HG03442 (cell line): ENCODE measurements around the gene CLPTM1L.
A peak's percentile ranks its signal among the peaks of the same experiment; 100 is the strongest.
"Not testable (repeated sequence)": the region's sequence is repeated elsewhere in the genome, so short reads cannot be mapped to it uniquely, and the experiment has no call there.

Source experiments
- ATAC-seq: cut with Tn5 transposase; IDR thresholded peaks from one replicate; pipeline ENCODE4 v1.9.1; 2021; ENCODE audit warnings: mild to moderate bottlenecking, moderate library complexity; ENCODE audit not compliant: unreplicated experiment

Gene CLPTM1L

DNA sequence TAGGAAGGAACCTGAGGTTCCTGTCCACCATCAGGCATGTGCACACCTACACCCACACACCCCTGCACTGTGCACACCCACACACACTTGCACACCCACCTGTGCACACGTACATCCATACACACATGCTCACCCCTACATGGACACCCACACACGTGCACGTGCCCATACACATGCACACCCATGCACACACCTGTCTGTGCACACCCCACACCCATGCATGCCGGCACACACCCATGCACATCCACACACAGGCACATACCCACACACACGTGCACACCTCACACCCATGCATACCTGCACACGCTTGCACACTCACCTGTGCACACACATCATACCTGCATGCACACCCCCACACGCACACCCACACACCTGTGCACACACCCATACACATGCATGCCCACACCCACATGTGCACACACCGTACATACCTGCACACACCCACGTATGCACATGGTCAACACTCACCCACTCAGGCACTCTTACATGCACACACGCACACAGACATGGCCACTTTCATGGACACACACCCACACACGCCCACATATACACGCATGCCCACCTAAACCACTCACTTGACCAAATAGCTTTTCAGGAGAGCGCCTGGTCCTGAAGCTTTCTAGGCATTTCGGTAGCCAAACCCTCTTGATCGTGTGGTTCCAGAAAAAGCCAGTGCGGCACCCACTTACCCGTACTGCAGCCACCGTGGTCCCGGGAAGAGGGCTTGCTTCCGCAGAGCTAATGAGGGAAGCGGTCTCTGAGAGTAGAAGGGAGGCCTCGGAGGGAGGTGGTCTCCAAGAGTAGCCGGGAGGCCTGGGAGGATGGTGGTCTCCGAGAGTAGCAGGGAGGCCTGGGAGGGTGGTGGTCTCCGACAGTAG lies 36.7 kb upstream of the CLPTM1L start:
- no peak for ATAC-seq

DNA sequence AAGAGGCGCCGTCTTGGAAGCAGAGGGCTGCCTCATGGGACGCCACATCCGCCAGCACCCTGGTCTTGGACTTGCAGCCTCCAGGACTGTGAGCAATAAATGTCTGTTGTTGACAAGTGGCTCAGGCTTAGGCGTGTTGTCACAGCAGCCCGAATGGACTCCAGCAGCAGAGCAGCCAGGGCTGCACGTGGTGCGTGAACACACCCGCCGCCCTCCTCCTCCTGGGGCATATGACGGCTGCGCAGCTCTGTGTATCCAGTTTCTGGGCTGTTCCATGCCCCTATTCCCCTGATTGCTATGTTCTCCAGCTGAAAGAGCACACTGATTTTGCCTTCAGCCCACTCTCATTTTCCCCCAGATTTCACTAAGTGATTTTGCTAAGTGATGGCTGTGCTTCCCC lies 36.0 kb upstream of the CLPTM1L start:
- no peak for ATAC-seq

DNA sequence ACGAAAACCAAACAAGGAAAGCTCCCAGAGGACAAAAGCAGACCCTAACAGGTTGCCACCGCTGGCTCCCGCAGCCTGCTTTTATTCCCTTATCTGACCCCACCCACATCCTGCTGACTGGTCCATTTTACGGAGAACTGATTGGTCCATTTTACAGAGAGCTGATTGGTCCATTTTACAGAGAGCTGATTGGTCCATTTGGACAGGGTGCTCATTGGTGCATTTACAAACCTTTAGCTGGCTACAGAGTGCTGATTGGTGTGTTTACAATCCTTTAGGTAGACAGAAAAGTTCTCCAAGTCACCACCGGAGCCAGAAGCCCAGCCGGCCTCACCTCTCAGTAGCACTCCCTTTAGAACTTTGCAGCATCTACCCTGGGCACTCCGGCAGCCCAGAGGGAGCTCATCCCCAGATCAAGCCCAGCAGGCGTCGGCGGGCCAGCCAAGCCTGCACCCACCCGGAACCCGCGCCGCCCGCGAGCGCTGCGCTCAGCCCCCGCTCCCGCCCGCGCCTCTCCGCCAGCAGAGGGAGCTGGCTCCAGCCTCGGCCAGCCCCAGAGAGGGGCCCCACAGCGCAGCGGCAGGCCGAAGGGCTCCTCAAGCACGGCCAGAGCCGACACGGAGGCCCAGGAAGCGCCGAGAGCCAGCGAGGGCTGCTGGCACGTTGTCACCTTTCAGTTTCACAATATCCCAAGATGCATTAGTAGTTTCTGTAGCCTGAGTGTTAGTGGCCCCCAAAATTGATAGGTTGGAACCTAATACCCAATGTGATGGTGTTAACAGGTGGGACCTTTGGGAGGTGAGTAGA lies 35.3 kb upstream of the CLPTM1L start:
- ATAC-seq = peak; percentile 77

DNA sequence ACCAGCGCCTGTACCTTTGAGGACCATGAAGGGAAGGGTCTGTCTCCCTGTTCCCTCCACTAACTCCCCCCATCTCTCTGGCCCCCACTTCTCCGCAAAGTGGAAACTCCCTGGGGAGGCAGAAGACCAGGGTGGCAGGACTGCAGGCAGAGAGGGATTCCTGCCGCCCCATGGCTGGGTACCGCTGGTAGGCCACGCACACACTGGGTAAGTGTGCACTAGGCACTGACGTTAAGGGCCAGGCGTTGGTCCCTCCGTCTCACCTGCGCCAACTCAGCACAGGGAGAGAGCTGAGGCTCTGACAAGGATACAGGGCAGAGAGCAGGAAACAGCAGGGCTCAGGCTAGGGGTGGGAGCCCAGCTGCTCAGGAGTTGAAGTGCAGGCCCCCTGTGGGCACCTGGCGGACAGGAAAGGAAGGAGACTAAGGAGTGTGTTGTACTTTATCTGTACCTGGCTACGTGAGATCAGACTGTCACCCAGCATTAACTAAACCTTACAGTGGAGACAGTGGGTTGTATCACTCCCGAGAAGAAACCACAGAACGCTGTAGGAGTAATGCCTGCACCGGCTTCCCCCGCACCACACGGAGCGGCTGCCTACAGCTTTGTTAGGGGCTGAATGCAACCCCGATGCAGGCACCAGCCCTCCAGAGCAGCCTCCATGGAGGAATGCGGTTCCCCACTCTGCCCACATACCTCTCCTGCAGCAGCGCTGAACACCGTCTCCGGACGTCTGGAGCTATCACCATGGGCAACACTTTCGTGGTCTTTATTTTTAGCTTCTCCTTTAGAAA lies 34.2 kb upstream of the CLPTM1L start:
- no peak for ATAC-seq

DNA sequence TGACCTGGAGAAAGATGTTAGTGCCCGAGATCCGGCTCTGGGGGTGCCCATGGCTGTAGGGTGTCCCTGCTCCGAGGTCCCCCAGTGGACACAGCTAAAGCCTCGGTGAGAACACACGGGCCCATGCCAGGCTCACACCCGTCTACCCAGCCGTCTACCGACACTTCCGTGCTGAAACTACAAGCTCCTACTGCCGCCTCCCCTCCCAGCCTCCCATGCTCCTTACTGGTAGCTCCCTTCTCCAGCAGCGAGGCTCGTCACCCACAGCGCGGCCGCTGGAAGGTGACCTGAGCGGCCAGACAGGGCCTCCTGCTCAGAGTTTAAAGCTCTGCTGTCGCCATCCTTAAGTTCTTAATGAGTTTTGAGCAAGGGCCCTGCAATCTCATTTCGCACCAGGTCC lies 33.2 kb upstream of the CLPTM1L start:
- ATAC-seq = no peak

DNA sequence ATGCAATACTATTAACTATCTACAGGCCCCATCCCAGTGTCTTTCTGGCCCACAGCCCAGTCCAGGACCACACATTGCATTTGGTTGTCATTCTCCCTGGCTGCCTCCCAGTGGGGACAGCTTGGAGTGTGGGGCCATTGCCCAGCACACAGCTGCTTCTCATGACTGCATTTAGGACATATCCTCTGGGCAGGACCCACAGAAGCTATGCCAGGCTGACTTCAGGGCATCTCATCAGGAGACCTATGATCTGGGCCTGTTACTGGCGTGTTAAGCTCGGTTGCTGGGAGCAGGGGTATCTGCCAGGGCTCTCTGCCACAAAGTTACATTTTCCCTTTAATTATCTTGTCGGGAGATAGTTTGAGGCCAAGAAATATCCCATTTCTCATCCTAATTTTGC lies 32.1 kb upstream of the CLPTM1L start:
- ATAC-seq = no peak

DNA sequence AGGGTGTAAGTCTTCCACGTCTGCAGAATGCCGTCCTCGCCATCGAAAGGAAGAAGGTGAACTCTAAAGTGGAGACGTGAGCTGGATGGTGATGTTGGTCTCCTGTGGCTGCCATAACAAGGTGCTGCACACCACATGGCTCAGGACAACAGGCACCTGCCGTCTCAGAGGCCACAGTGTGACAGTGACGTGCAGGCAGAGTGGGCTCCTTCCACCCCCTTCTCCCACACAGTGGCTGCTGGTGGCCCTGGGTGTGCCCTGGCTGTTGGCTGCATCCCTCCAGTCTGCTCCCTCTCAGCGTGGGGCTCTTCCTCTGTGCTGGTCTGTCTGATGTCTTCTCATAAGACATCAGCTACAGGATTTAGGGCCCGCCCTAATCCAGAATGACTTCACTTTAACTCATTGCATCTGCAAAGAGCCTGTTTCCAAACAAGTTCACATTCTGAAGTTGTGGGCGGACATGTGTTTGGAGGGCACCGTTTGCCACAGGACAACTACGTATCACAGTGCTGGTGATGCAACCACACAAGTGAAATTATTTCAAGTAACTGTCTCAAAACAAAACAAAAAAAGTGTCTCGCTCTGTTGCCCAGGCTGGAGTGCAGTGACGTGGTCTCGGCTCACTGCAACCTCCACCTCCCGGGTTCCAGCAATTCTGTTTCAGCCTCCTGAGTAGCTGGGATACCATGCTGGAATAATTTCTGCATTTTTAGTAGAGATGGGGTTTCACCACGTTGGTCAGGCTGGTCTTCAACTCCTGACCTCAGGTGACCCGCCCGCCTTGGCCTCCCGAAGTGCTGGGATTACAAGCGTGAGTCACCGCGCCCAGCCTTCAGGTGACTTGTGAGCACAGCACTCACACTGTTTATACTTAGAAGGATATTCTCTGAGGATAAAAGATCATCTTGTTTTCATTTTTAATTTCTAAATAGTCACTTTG lies 31.2 kb upstream of the CLPTM1L start:
- ATAC-seq = no peak

DNA sequence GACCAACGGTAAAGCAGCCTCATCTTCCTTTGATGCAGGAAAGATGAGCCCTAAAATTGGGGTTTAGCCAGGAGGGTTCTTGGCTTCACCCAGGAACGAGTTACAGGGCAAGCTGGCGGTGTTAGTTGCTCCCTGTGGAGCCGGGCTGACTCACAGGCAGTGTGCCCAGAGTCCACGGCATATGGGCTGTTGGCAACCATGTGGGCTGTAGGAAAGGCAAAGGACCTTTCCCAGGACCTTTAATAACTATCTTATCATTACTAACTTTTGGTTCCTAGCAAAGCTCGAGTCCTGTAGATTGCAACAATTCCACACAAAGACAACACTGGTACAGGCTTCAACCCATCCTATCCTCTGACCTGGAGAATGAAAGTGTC lies 29.8 kb upstream of the CLPTM1L start:
- ATAC-seq = no peak

DNA sequence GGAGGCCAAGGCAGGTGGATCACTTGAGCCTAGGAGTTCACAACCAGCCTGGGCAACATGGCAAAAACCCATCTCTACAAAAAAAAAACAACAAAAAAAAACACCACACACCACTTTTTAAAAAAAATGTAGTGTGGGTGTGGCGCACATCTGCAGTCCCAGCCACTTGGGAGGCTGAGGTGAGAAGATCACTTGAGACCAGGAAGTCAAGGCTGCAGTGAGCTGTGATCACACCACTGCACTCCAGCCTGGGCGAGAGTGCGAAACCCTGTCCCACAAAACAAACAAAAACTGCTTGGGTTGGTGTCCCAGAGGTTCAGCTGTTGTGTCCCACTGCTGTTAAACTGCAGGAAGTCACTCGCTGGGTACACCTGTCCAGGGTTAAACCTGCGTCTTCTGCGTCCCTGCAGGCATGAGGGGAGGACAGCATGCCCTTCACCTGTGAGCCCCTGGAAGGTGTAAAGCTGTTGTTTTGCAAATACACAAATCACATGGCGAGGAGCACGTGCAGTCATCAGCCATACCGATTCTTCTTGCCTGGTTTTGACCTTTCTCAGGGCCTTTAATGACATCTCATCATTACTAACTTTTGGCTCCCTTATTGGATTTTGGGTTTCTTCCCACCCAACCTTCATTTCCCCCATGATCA lies 29.3 kb upstream of the CLPTM1L start:
- ATAC-seq = no peak

DNA sequence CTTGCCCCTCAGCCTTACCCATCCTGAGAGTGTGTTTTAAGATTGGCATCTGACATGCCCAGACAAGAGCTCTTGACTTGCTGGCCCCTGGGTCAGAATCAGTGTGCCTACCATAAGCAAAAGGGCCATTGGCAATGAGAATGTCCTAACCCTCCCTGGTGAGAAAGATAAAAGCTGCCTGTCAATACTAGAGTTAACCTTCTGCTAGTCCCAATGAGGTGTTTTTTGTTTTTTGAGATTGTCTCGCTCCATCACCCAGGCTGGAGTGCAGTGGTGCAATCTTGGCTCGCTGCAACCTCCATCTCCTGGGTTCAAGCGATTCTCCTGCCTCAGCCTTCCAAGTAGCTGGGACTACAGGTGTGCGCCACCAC lies 27.1 kb upstream of the CLPTM1L start:
- not testable (repeated sequence) for ATAC-seq

DNA sequence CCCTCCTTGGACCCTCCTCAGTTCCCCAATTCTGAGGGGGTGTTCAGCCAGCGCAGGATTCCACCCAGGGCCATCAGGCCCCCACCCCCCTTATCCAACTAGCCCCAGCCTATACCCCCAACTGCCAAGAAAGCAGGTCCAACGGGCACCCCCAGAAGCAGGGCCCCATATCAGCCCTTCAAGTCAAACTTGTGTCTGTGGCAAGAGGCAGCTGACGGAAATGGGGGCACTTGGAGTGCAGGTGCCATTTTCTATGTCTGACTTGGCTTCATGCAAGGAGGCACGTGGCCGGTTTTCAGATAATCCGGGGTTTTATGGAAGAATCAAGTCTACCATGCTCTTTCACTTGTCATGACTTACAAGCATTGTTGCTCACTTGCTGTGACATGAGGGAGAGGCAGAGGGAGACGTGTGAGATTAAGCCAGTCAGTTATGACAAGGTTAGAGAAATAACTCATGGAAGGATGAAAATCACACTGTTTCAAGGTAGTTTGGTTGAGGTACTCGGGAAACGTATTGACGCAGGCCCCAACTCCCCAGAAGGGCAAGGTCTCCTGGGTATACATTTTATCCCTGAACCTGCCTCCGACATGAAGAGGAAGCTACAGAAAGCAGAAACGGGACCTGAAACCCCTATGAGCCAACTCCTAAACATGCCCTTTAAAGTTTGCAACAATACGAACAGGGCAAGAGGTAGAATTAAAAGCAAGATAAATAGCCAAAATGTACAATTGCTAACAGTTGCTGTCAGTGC lies 26.5 kb upstream of the CLPTM1L start:
- no peak for ATAC-seq

DNA sequence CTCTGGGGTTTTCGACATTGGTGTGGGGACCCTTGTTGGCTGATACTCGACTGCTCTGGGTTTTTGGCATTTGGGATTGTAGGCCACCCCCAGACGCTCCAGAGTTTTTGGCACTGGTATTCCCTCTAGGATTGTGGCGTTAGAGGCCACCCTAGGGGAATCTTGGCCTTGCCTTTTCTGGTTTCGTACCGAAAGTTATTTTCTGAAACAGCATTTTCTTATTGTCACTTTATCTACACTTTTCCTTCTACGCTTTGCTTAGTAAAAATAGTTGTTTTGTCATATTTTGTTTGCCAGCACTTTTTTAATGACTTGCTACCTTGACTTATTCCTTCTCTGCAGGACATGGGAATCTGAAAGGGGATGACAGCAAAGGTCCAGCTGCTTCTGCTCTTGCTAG lies 25.1 kb upstream of the CLPTM1L start:
- ATAC-seq = no peak

DNA sequence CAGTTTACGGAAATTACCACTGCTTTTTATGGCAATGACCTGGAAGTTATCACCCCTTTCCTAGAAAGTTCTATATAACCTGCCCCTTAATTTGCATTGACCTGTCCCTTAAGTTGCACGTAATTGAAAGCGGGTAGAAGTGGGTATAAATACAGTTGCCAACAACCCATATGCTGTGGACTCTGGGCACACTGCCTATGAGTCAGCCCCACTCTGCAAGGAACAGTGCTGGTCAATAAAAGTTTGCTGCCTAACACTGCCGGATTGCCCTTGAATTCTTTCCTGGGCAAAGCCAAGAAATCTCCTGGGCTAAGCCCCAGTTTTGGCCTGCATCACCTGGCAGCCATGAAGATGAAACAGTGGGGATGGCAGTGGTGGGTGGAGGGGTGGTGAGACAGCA lies 23.9 kb upstream of the CLPTM1L start:
- ATAC-seq = no peak

DNA sequence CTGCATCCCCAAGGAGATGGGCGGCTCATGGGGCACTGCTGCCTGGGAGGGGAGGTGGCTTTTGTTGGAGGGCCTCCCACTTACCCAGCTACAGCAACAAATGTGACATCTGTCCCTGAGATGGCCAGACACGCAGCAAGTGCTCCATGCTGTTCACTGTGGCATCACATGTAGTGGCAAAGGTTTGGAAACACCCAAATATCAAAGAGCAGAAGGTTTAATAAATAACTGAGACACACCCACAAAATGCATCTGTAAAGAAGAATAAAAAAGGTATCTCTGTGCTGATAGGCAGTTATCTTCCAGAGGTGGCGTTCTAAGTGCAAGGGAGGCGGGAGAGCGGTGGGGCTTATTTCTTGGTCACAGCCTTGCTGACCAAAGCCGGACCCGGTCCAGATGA lies 23.3 kb upstream of the CLPTM1L start:
- no peak for ATAC-seq

DNA sequence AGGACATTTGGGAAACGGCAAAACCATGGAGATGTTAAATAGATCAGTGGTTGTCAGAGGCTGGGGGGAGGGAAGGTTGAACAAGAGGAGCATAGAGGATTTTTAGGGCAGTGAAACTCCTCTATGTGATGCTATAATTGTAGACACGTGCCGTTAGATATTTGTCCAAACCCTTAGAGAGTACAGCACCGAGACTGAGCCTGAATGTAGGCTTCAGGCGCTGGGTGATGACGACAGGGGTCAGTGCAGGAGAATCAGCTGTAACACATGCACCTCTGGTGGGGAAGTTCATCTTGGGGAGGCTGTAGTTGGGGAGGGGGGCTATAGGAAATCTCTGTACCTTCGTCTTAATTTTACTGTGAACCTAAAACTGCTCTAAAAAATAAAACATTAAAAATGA lies 22.2 kb upstream of the CLPTM1L start:
- no peak for ATAC-seq

DNA sequence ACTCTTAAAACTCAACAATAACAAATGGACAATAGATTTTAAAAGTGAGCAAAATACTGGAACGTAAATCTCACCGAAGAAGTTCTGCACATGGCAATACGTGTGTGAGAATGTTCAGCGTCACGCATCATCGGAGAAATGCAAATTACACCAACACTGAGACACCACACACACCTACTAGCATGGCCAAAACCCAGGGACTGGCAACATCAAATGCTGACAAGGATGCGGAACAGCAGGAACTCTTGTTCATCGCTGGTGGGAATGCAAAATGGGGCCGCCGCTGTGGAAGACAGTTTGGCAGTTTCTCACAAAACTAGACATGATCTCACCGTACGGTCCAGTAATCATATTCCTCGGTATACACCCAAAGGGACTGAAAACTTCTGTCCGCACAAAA lies 21.6 kb upstream of the CLPTM1L start:
- ATAC-seq = no peak

DNA sequence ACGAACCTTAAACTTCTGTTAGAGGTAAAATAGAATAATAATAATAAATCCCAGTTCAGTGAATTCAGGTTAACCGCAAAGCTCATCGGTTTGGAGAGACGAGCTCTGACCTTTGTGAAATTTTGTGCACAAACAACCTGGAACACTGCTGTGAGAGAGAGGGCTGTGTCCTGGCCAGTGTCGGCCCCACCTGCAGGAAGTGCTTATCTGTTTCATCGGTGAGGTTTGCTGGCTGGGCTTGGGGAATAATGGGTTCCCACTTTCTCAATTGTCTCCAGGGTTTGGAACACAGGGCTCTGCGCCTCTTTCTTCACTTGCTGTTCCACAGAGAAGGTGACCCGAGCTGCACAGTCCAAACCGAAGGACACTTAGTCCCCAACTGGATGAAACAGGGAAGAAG lies 19.3 kb upstream of the CLPTM1L start:
- ATAC-seq = no peak

DNA sequence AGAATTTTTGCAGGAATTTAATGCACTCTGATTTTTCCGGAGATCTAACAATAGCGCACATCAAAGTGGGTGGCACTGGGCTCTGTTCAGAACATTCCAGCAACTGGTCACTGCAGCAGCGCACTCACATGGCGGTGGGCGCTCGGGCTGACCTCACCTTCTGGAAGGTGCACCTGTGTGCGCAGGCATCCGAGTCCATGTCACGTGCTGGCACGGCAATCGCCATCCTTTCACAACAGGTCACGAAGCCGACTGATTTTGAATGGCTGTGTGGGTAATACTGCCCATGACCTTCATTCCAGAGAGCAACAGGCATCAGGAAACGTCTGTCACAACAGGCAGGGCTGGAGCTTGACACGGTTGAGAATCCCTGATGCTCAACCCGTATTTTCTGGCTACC lies 18.7 kb upstream of the CLPTM1L start:
- ATAC-seq = no peak

DNA sequence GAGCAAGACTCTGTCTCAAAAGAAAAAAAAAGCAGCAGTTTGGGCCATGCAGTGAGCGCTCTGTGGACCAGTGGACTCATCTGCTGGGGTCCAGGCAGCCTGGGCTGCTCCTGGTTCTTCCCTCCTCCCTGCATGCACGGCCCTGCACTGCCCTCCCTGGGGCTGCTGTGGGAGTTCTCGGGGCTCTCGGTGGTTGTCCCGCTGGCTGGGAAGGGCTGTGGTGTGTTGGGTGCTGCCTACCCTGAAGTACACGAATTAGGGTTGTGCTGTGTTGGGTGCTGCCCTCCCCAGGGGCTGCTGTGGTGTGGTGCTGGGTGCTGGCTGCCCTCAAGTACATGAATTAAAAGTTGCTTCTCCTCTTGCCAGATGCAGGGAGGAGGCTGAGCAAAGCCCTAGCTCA lies 18.3 kb upstream of the CLPTM1L start:
- ATAC-seq = no peak
